ENCODE data around the gene TRAK1. TPM values are rescaled to one million over a fixed set of nuclear protein-coding genes. Genes with fewer than 3 reads are reported as not detected.
A peak's percentile ranks its signal among the peaks of the same experiment; 100 is the strongest.

TRAK1 gene
- total RNA-seq, 2 experiments from 2014 or later = 62.5 to 88.3 TPM

DNA sequence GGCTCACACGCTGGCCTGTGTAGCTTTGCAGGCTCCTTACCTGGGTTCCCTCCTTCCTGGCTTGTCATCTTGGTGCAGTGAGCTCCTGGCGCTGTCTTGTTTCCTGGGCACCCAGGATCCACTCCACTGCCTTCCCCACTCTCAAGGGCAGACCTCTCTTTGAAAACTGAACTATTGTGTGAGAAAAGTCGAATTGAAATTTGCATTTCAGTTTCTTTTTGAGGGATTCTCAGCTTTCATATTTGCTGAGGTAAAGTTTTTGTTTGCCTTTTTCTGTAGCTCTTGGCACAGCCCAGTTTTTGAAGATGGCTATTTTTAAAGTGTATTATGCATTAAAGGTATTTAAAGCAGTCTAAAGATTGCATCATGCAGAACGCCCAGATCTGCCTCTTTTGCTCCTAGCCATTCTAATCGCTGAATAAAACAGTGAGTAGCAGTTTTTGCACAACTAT is 104.7 kb downstream of the TRAK1 start:
- TF ChIP-seq, protein P1, sequence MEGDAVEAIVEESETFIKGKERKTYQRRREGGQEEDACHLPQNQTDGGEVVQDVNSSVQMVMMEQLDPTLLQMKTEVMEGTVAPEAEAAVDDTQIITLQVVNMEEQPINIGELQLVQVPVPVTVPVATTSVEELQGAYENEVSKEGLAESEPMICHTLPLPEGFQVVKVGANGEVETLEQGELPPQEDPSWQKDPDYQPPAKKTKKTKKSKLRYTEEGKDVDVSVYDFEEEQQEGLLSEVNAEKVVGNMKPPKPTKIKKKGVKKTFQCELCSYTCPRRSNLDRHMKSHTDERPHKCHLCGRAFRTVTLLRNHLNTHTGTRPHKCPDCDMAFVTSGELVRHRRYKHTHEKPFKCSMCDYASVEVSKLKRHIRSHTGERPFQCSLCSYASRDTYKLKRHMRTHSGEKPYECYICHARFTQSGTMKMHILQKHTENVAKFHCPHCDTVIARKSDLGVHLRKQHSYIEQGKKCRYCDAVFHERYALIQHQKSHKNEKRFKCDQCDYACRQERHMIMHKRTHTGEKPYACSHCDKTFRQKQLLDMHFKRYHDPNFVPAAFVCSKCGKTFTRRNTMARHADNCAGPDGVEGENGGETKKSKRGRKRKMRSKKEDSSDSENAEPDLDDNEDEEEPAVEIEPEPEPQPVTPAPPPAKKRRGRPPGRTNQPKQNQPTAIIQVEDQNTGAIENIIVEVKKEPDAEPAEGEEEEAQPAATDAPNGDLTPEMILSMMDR (conservative IDR thresholded peaks at IDR 0.05; ENCODE audit: low read length) = no peak
- no peak for TF ChIP-seq EZH2phosphoT487 (IDR thresholded peaks at IDR 0.05; ENCODE audit: borderline replicate concordance, low read depth, low read length)
- peaks cover 8% of the 10 kb centered on the region; the same call in 1 of the 2 replicates for H4K20me1 ChIP-seq (ENCODE audit: insufficient read depth, low read length)
- peak overlapping the region; percentile 74 for H3K4me2 ChIP-seq (ENCODE audit: low read length)

DNA sequence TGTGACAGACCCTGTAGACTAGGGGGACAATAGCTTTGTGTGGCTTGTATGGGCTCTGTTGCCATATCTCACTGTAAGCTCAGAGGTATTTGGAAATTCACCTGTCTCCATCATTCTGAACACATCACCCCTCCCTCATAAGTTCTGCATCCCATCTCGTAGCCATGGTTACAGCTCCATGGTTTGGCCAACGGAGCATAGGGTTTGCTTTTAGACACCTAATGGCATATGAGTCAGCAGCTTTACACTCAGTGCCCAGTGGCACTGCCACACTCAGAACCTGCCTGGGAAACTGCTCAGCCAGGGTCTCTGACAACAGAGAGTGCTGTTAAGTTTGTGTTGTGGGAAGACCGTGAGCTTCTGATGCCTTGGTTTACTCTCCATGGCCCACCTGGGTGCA is 107.6 kb downstream of the TRAK1 start:
- Histone ChIP-seq H3K9me3 (ENCODE audit: low read length) (no peaks in the 10 kb centered on the region), H3K9me2 (ENCODE audit: insufficient read depth, low read length) (no peaks in the 10 kb centered on the region), H3K4me3 (ENCODE audit: low read depth, low read length, poor library complexity, severe bottlenecking) (no peak overlapping the region), H3K4me1 (ENCODE audit: insufficient read depth, low read length, poor library complexity, severe bottlenecking) (peaks cover 45% of the 10 kb centered on the region), H3K36me3 (ENCODE audit: insufficient read depth, low read length) (peaks cover 98% of the 10 kb centered on the region), H3K79me2 (ENCODE audit: insufficient read depth, low read depth, low read length) (peaks cover 6% of the 10 kb centered on the region; the same call in 1 of the 2 replicates), H4K20me1 (ENCODE audit: insufficient read depth, low read length) (0 out of 2 replicates have a peak, but pooled peaks cover 4% of the 10 kb centered on the region), H2AFZ (ENCODE audit: low read length) (no peak overlapping the region), H3K27ac (ENCODE audit: low read depth, low read length, poor library complexity, severe bottlenecking) (no peak overlapping the region), H3K4me2 (ENCODE audit: low read length) (no peak overlapping the region)
- intact Hi-C loops (cut with micrococcal nuclease; ENCODE audit: unreplicated experiment) = no loop called here
- no peak for DNase-seq (ENCODE audit: low spot score)
- no TSS peak for BruUV-seq (replicated peaks)
- no peak for TF ChIP-seq EZH2phosphoT487 (IDR thresholded peaks at IDR 0.05; ENCODE audit: borderline replicate concordance, low read depth, low read length)
- TF ChIP-seq, protein P1 (conservative IDR thresholded peaks at IDR 0.05; ENCODE audit: low read length) = no peak
- CTCF ChIA-PET (ENCODE audit: unreplicated experiment) = interaction anchor here (1.1 kb wide), 1 partner anchor 18 kb away, joined by 3 read pairs; no protein-coding TSS in a partner anchor
- POLR2A ChIA-PET = interaction anchor here (0.5 to 1.3 kb wide), 6 partner anchors 10 to 166 kb away, joined by 3 to 7 read pairs (median 6); no protein-coding TSS in a partner anchor

More for the DNA sequence above, 104.7 kb downstream of the TRAK1 start:
- peak overlapping the region; percentile 92 for H3K27ac ChIP-seq (ENCODE audit: low read depth, low read length, poor library complexity, severe bottlenecking)
- peaks cover 89% of the 10 kb centered on the region for H3K36me3 ChIP-seq (ENCODE audit: insufficient read depth, low read length)
- H3K79me2 ChIP-seq (ENCODE audit: insufficient read depth, low read depth, low read length) = peaks cover 21% of the 10 kb centered on the region; the same call in 1 of the 2 replicates
- BruUV-seq (replicated peaks) = no TSS peak
- ChIA-PET POLR2A (interaction anchor here (0.6 to 2.8 kb wide), 14 partner anchors 9 to 1478 kb away, joined by 3 to 16 read pairs (median 4); no protein-coding TSS in a partner anchor), CTCF (ENCODE audit: unreplicated experiment) (interaction anchor here (1.0 kb wide), 1 partner anchor 68 kb away, joined by 3 read pairs; no protein-coding TSS in a partner anchor)
- peaks cover 73% of the 10 kb centered on the region for H3K4me1 ChIP-seq (ENCODE audit: insufficient read depth, low read length, poor library complexity, severe bottlenecking)
- DNase-seq (ENCODE audit: low spot score) = peak; percentile 73
- intact Hi-C loops (cut with micrococcal nuclease; ENCODE audit: unreplicated experiment) = loop anchor here (1.0 kb wide), 1 partner anchor 21 kb away; no protein-coding TSS in a partner anchor
- peak overlapping the region; percentile 32; the same call in 1 of the 2 replicates for H2AFZ ChIP-seq (ENCODE audit: low read length)
- H3K4me3 ChIP-seq (ENCODE audit: low read depth, low read length, poor library complexity, severe bottlenecking) = peak overlapping the region; percentile 53
- no peaks in the 10 kb centered on the region for H3K9me3 ChIP-seq (ENCODE audit: low read length)
- no peaks in the 10 kb centered on the region for H3K9me2 ChIP-seq (ENCODE audit: insufficient read depth, low read length)

DNA sequence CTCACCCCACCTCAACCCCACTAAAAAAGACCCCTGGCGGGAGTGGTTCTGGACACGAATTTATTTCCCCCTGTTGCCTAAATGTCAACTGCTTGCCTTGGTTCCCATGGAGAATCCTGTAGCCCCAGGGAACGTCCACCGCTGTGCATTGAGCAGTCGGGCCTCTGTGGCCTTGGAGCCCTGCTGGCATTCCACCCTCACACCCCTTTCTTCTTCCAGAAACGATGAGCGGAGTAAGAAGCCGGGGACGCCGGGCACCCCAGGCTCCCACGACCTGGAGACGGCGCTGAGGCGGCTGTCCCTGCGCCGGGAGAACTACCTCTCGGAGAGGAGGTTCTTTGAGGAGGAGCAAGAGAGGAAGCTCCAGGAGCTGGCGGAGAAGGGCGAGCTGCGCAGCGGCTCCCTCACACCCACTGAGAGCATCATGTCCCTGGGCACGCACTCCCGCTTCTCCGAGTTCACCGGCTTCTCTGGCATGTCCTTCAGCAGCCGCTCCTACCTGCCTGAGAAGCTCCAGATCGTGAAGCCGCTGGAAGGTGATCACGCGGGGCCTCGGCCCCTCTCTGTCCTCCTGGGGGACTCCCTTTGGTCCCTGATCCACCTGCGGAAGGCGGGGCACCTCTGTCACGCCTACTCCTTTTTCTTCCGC is 111.2 kb downstream of the TRAK1 start:
- no peak for DNase-seq (ENCODE audit: low spot score)
- Histone ChIP-seq H3K4me1 (ENCODE audit: insufficient read depth, low read length, poor library complexity, severe bottlenecking) (peaks cover 8% of the 10 kb centered on the region), H3K4me2 (ENCODE audit: low read length) (no peak overlapping the region), H3K4me3 (ENCODE audit: low read depth, low read length, poor library complexity, severe bottlenecking) (no peak overlapping the region), H4K20me1 (ENCODE audit: insufficient read depth, low read length) (0 out of 2 replicates have a peak, but pooled peaks cover 4% of the 10 kb centered on the region), H3K27ac (ENCODE audit: low read depth, low read length, poor library complexity, severe bottlenecking) (no peak overlapping the region), H2AFZ (ENCODE audit: low read length) (no peak overlapping the region), H3K9me3 (ENCODE audit: low read length) (no peaks in the 10 kb centered on the region), H3K9me2 (ENCODE audit: insufficient read depth, low read length) (no peaks in the 10 kb centered on the region), H3K36me3 (ENCODE audit: insufficient read depth, low read length) (peaks cover 99% of the 10 kb centered on the region), H3K79me2 (ENCODE audit: insufficient read depth, low read depth, low read length) (no peaks in the 10 kb centered on the region)
- POLR2A ChIA-PET = no interaction called here
- CTCF ChIA-PET (ENCODE audit: unreplicated experiment) = no interaction called here
- intact Hi-C loops (cut with micrococcal nuclease; ENCODE audit: unreplicated experiment) = no loop called here
- BruUV-seq (replicated peaks) = no TSS peak
- no peak for TF ChIP-seq EZH2phosphoT487 (IDR thresholded peaks at IDR 0.05; ENCODE audit: borderline replicate concordance, low read depth, low read length)
- TF ChIP-seq, protein P1 (conservative IDR thresholded peaks at IDR 0.05; ENCODE audit: low read length) = no peak

All from OCI-LY7 (cell line).